GM21367 (cell line): ENCODE measurements around the gene GMDS.

Experiments used
- ATAC-seq: cut with Tn5 transposase; IDR thresholded peaks from one replicate; pipeline ENCODE4 v1.9.1; 2021; ENCODE audit not compliant: unreplicated experiment

The GMDS gene

DNA sequence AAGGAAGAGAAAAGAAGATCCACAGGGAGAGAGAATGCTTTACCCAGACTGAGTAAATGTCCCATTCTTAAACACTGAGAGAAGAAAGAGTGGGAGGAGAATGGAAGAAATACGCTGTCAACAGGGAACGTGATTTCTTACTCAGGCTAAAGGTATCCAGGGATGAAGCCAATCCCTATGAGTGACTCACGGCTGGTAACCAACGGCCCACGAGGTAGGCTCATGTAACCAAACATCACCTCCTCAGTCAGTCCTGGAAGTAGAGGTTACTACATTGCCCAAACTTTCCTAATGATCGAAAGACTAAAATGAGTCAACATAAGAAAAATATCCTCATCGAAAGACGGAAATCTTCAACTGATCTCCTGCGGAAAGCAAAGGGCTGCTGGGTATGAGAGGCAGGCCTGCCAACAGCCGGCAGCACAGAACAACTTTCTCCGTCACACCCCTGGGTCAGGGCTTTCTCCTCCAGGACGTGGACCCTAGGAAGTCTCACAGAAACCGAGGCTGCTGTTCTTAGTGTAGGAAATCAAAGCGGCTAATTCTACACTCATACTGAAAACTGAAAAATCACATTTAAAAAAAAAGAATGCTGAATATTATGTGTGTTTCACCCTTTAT, 292.6 kb downstream of the GMDS start:
- no peak for ATAC-seq

DNA sequence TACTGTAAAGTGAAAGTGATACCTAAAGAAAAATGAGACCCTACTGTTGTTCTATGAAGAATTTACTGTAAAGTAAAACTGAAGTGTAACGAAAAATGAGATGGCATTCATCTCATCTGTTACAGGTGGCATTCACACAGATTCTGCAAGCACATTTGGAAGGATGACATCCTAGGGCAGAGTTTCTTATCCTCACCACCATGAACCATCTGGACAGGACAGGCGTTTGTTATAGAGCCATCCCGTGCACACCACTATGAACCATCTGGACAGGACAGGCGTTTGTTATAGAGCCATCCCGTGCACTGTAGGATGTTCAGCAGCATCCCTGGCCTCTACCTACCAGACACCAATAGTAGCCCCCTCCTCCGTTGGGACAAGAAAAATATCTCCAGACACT, 294.8 kb downstream of the GMDS start:
- ATAC-seq = no peak

DNA sequence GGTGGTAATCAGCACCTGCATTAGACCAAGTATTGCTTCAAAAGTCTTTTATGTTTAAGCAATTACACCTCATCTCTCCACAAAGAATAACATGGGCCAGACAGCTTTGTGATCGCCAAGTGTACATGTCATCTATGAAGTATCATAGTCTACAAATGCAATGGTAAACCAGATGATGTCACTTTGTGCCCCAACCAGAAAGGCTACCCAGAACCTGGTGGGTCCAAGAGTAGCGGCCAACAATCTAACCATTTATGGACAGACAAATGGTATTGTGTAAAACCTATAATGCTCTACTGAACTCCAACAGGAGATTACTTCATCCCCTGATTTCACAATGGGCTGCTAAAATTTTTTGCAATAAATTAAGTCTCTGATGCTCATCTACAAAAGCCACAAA, 295.9 kb downstream of the GMDS start:
- no peak for ATAC-seq

DNA sequence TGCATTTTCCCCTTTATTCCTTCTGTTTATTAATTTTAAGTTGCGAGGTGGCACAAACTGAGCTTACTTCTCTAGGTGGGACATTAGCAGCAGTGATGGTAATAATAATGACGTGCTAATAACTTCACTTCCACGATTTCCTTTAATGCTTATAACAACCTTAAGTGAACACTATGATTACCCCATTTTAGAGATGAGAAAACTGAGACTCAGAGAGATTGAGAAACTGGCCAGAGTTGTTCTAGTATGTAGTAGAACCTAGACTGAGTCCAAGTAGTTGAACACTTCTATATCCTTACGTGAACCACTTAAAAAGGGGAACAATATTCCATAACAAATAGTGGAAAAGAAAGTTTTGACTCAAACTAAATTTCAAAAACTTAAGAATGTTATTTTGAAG, 297.5 kb downstream of the GMDS start:
- ATAC-seq = no peak

DNA sequence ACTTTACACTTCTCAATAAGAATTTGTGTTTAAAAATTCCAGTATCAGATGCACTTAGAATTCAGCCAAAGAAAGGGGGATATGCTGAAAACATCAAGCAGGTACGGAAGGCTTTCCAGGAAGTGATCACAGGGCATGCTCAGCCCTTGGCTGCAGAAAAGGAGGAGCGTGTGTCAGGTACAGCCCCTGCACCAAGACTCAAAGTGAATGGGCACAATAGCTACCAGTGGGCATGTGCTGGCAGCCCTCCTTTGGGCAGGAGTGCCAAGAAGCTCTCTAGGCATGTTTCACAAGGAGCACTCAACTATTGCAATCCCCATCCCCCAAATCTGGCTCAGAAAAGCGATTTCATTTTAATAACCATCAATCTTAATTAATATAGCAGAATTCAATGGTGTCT, 298.8 kb downstream of the GMDS start:
- ATAC-seq = no peak

DNA sequence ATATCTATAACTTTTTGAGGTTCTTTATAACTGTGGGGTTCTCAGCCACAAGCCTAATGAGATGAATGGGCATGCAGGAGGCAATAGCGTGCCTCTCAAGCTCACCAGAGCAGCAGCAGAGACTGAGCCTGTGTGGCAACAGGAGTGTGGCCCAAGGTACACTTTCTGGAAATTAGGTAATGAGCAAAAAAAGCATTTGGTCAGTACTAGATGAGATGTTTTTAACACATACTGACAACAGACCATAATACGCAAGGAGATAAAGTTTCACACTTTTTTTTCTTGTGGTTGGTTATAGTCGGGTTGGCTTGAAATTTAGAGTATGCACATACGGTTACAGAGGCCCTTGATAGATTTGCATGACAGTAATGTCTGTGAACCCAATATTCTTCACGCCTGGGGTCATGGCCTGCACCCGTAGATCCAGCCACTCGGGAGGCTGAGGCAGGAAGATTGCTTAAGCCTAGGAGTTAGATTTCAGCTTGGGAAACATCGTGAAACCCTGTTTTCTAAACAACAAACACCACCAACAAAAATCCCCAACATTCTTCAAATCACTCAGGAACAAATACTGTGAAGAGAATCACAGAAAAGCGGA, 300.1 kb downstream of the GMDS start:
- ATAC-seq = no peak

DNA sequence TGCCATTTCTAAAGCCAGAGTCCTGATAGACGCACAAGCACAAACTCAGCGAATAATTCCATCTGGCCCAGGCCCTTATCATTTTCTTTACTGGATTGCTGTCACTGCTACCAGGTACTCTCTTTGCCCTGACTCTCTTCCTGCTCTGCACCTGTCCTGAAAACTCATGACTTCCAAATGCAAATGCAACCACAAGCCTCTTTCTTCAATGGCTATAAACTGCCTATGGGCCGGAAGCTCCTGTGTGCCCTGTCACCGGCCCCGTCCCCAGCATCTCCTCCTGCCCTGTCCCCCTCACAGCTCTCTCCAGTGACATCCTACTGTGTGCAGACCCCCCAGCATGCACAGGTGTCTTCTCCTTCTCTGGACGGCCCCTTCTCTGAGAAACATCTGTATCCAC, 302.6 kb downstream of the GMDS start:
- no peak for ATAC-seq

DNA sequence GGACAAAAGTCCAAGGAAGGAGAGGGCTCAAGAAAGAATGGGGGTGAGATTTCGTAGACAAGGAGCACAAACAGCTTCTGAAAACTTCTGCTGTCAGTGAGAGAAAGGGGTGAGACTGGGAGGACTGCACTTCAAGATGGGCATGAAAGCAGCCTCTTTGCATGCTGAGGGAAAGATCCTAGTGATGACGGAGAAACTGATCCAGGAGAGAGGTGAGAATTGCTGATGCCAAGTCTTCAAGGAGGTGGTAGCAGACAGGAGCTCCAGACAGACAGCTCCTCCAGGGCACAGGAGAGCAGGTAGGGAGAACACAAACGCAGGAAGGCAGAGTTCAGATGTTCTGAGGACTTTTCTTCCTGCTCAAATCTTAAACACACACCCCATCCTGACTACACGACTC, 303.9 kb downstream of the GMDS start:
- ATAC-seq = no peak

DNA sequence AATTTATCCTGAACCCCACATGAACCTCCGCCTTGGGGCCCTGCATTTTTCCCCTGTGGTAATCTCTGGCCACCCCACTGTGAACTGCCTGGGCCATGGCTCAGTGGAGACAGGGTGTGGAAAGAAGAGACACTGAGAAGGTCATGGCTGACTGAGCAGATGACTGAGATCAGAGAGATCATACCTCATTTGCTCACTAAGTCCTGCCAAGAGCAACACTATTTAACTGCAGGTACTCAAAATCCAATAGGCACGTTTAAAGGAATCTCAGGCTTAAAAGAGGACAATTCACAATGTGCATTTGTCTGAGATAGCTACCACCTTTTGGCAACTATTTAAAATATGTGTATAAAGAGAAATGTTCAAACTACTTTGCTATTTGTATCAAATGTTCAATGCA, 305.0 kb downstream of the GMDS start:
- peak; percentile 70 for ATAC-seq

DNA sequence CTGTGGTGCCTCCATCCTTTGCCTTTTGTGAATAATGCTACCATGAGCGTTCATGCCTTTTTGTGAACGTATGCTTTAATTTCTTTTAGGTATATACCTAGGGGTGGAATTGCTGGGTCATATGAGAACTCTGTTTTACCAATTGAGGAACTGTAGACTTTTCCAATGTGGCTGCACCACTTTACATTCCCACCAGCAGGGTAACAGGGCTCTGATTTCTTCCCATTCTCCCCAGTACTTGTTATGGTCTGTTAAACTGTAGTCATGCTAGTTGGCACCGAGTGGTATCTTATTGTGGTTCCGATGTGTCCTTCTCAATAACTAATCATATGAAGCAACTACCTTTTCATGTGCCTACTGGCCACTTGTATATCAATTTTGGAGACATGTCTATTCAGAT, 312.1 kb downstream of the GMDS start:
- no peak for ATAC-seq

DNA sequence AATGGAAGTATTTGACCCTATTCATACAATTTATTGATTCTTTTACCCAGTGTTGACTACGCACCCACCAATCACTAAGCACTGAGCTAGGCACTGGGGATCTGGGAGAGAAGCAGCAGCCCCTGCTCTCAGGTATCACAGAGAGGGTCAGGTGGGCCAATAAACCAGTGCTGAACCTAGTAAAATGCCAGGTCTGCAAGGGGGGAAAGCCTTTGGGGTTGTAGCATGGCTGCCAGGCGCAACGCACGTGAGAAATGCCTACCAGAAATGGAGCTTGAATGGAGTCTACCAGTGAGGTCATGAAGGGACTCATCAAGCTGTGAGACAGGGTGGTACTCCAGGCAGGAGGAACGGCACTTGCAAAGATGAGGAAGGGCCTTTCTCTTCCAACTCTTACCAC, 313.6 kb downstream of the GMDS start:
- ATAC-seq = no peak

DNA sequence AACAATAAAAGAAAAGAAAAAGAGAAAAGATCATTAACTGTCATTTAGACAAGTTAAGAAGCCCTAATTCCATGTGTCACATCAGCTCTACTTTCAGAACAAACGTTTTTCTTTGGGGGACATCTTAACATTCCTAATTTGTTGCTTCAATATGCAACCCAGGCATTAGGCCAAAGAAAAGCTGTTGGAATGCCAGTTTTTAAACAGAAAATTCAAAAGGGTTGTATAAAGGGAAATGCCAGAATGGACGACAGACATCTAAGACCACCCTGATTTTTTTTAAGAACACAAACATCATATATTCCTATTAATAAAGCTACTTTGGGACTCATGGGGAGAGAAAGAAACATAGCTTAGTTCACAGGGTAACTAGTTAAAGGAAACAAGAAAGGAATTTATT, 315.0 kb downstream of the GMDS start:
- ATAC-seq = no peak

DNA sequence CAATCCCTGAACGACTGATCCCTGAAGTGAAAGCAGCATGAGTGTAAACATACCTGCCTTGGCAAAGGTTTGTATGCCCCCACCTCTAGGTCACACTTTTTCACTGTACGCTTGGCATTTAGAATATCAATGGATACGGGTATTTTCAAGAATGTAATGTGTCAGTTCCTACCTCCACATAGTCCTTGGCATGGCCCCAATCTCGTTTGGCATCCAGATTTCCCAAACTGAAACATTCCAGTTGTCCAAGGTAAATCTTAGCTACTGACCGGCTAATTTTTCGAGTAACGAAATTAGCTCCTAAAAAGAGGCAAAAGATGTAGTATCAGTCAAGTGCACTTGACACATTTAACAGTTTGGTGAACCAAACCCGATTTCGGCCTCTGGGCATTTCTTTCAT, 315.5 kb downstream of the GMDS start:
- no peak for ATAC-seq

DNA sequence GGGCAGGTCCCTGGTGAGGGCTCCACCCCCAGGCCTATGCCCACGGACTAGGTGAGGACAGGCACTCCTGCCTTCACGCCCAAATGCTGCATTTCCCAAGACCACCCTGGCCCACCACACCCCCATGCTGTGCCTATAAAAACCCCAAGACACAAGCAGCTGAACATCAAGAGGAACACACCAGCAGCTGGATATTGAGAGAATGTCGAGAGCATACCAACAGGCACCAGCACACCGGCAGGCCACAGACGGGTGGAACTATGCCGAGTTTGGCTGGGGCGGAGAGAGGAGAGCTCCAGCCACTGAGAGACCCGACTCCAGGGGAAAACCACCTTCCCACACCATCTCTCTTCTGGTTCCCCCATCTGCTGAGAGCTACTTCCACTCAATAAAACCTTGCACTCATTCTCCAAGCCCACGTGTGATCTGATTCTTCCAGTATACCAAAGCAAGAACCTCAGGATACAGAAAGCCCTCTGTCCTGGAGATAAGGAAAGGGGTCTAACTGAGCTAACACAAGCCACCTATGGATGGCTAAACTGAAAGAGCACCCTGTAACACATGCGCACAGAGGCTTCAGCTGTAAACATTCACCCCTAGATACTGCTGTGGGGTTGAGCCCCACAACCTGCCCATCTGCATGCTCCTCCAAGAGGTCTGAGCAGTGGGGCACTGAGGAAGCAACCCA, 319.5 kb downstream of the GMDS start:
- ATAC-seq = no peak

DNA sequence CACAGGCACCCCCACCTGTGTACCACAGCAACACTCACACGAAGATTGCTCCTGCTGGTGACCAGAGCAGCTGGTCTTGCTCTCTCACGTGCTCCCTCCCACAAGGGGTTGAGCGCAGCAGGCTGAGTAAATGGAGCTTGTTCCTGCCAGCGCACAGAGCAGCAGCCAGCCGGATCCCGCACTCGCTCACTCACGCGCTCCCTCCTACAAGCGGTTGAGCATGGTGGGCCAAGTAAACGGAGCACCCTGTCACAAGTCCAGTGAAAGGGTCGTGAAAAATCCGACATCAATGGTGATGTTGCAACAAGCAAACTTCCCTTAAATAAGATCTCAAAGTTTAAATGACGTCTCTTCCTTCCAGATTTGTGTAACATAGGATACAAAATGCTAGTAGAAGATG, 322.0 kb downstream of the GMDS start:
- no peak for ATAC-seq

DNA sequence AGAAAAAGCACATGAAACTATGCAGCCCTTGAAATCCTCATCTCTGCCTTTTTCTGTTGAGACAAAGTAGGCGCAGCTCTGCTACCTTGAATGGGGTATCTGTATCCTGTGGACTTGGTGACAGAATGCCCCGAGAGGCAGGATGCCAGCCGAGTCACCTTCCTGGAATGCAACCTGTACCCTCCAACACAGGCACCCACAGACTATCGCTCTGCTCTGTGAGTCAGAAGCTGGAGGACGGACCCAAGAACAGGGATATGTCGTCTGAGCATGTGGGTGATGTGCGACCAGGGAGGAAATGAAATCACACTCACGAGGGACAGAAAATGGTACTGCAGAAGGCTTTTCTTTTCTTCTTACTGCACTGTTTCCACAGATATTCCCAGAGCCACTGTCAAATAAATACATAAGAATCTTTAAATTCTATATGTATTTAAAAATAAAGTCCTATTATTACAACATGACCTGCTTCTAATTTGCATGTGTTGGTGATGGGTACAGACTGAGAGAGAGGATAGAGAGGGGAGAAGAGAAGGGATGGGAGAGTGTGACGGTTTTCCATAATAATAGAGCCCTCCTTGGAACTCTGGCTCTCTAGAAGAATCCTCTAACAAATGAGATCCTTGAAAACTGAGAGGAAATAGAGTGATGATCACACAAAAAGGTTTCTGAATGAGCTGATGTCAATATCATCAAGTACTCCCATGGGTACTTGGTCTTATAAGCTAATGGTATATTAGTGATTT, 327.6 kb downstream of the GMDS start:
- ATAC-seq = no peak

DNA sequence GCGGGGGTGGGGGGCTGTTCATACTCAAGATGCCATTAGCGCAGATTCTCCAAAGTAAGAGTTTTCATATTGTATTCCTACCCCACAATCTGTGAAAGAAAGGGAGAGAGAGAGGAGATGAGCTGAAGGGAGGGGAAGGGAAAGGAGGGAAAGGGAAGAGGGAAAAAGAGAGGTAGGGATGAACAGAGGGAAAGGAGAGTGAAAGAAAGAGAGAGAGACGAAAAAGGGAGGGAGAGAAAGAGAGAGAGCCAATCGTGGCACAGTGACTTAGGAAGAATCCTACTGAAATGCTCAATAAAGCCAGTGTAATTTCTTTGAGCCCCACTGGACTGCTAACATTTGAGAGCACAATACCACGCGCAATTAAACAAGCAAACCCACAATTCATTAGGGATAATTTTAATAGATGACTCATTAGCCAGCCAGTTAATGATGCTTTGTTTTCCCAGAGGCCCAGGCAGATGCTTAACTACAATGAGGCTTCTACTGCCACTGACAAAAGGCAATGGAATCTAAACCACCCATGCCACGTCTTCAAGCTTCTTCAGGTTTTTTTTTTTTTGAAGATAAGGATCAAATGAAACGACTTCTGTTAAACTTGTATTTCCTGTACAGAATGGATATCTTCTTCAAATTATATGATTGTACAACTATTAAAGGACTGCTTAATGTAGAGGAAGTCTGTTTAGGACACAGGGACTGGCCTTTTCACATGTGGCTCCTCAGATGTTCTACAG, 328.9 kb downstream of the GMDS start:
- no peak for ATAC-seq

DNA sequence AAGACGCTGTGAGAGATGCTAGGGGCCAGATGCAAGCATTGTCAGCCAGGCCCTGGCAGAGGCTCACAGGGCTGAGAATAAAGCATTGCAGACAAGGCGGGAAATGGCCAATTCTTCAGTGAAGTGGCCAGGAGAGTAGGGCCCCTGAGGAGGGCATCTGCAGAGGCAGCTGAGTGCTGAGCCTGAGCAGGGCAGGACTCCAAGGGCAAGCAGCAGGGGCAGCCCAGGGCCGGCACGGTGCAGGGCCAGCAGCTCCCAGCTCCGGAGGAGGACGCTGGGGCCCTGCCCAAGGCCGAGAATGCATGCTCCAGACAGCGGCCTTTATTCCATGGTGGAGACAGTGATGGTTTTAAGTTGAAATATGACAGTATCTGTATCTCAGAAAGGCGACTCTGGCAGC, 330.2 kb downstream of the GMDS start:
- ATAC-seq = no peak

DNA sequence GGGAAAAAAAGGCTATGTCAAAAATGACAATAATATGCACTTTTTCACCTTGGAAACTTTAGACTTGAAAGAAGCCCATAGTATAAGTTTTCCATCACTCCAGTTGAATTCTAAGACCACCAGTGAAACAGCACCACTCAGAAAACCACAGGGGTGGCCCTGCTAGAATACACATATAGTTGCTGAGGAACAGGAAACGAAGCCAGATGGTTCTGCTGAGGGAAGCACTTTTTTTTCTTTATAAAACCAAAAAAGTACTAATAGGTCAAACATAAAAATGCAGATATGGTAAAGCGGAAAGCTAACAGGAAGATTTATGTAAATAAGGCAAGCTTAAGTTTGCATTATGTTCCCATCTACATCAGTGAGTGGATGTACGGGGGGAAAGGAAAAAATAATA, 331.8 kb downstream of the GMDS start:
- ATAC-seq = no peak

DNA sequence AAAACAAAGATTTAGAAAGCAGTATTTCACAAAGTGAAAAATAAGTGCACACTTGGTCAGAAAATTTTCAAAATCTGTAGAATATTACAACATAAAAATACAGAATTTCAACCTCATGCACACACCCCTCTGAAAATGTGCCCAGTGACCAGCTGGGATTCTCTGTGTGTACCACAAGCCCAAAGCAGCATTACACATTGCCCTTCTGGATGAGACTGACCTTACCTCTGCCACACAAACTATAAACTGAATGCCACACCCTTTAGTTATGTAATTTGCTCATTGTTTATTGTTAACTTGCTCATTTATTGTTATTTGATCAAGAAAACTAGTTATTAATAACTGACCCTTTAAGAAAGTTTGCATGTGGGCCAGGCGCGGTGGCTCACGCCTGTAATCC, 332.7 kb downstream of the GMDS start:
- ATAC-seq = no peak

DNA sequence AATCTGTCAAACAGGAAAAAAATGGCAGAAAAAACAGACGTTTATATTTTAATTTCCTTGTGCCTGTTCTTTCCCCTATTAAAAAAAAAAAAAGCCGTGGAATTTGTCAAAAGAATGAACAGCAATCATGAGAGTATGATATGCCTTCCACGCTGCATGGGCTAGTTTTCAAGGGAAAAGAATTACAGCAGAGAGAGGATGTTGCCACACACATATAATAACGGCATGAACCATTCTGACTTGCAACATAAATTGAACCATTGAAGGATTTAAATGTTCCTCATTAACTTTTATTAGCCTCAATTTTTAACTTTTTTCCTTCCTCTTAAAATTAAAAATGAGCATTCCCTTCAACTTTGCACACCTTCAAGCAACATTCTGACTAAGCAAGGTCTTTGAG, 333.9 kb downstream of the GMDS start:
- no peak for ATAC-seq
